ENCODE data around the gene TBL1Y. TPM values are rescaled to one million over a fixed set of nuclear protein-coding genes. Genes with fewer than 3 reads are reported as not detected.

The TBL1Y gene
- polyA plus RNA-seq, 3 donors: 0.22 to 0.62 TPM; not detected in 1

GRCh38 chrY:6966521-6966920 is 56.0 kb downstream of the TBL1Y start:
- no peak overlapping the region for H3K27ac ChIP-seq (ENCODE audit: low read depth, low read length)
- WGBS, 3 donors: 76 to 83% methylated on average over 3 of the region's 3 CpGs; no CpG with 5 or more reads in 1 of the 3 donors

GRCh38 chrY:6967736-6968135 is 57.2 kb downstream of the TBL1Y start:
- 37 to 87% methylated on average over 4 to 5 of the region's 5 CpGs; no CpG with 5 or more reads in 1 of the 3 donors for WGBS, 3 donors
- no peak overlapping the region for H3K27ac ChIP-seq (ENCODE audit: low read depth, low read length)

GRCh38 chrY:6968191-6968590 is 57.7 kb downstream of the TBL1Y start:
- 87 to 100% methylated on average over 1 of the region's 1 CpG; no CpG with 5 or more reads in 1 of the 3 donors for WGBS, 3 donors
- H3K27ac ChIP-seq (ENCODE audit: low read depth, low read length): no peak overlapping the region

GRCh38 chrY:6972271-6972887 is 61.9 kb downstream of the TBL1Y start:
- 35 to 69% methylated on average over 4 of the region's 4 CpGs; no CpG with 5 or more reads in 1 of the 3 donors for WGBS, 3 donors

GRCh38 chrY:6974971-6975370 is 64.5 kb downstream of the TBL1Y start:
- H3K27ac ChIP-seq (ENCODE audit: low read depth, low read length): no peak overlapping the region
- WGBS, 3 donors: 72 to 83% methylated on average over 4 of the region's 4 CpGs; no CpG with 5 or more reads in 1 of the 3 donors

More at GRCh38 chrY:6972271-6972887, 61.9 kb downstream of the TBL1Y start:
- H3K27ac ChIP-seq (ENCODE audit: low read depth, low read length): no peak overlapping the region

- H3K27ac ChIP-seq (ENCODE audit: low read depth, low read length): no peak overlapping the region
- WGBS, 3 donors: 83 to 88% methylated on average over 5 of the region's 5 CpGs; no CpG with 5 or more reads in 1 of the 3 donors
Measured at GRCh38 chrY:6977783-6978182, 67.3 kb downstream of the TBL1Y start.

GRCh38 chrY:6983221-6983620 is 72.7 kb downstream of the TBL1Y start:
- 60 to 94% methylated on average over 3 of the region's 3 CpGs; no CpG with 5 or more reads in 1 of the 3 donors for WGBS, 3 donors
- no peak overlapping the region for H3K27ac ChIP-seq (ENCODE audit: low read depth, low read length)

- 78 to 100% methylated on average over 1 of the region's 1 CpG; no CpG with 5 or more reads in 1 of the 3 donors for WGBS, 3 donors
- no peak overlapping the region for H3K27ac ChIP-seq (ENCODE audit: low read depth, low read length)
Measured at GRCh38 chrY:6987811-6988210, 77.3 kb downstream of the TBL1Y start.

- H3K27ac ChIP-seq (ENCODE audit: low read depth, low read length): no peak overlapping the region
- WGBS, 3 donors: 77 to 88% methylated on average over 3 to 5 of the region's 6 CpGs; no CpG with 5 or more reads in 1 of the 3 donors
Measured at GRCh38 chrY:6989886-6990620, 79.6 kb downstream of the TBL1Y start.

- WGBS, 3 donors: 45 to 68% methylated on average over 3 of the region's 3 CpGs; no CpG with 5 or more reads in 1 of the 3 donors
- no peak overlapping the region for H3K27ac ChIP-seq (ENCODE audit: low read depth, low read length)
Measured at GRCh38 chrY:6992041-6992440, 81.5 kb downstream of the TBL1Y start.

GRCh38 chrY:6995987-6996386 is 85.5 kb downstream of the TBL1Y start:
- H3K27ac ChIP-seq (ENCODE audit: low read depth, low read length): no peak overlapping the region
- WGBS, 3 donors: 34 to 64% methylated on average over 4 of the region's 4 CpGs; no CpG with 5 or more reads in 1 of the 3 donors

- no peak overlapping the region for H3K27ac ChIP-seq (ENCODE audit: low read depth, low read length)
- WGBS, 3 donors: 40 to 53% methylated on average over 1 of the region's 1 CpG; no CpG with 5 or more reads in 1 of the 3 donors
Measured at GRCh38 chrY:6997503-6998066, 87.1 kb downstream of the TBL1Y start.

- 77 to 88% methylated on average over 2 of the region's 2 CpGs; no CpG with 5 or more reads in 1 of the 3 donors for WGBS, 3 donors
- H3K27ac ChIP-seq (ENCODE audit: low read depth, low read length): no peak overlapping the region
Measured at GRCh38 chrY:6999905-7000304, 89.4 kb downstream of the TBL1Y start.

GRCh38 chrY:7002581-7002980 is 92.1 kb downstream of the TBL1Y start:
- no peak overlapping the region for H3K27ac ChIP-seq (ENCODE audit: low read depth, low read length)
- WGBS, 3 donors: 41 to 52% methylated on average over 3 of the region's 3 CpGs; no CpG with 5 or more reads in 1 of the 3 donors

GRCh38 chrY:7007911-7008310 is 97.4 kb downstream of the TBL1Y start:
- no peak overlapping the region for H3K27ac ChIP-seq (ENCODE audit: low read depth, low read length)
- 91 to 100% methylated on average over 1 of the region's 1 CpG; no CpG with 5 or more reads in 1 of the 3 donors for WGBS, 3 donors

GRCh38 chrY:7008578-7009355 is 98.3 kb downstream of the TBL1Y start:
- no peak overlapping the region for H3K27ac ChIP-seq (ENCODE audit: low read depth, low read length)
- WGBS, 3 donors: 58 to 86% methylated on average over 6 of the region's 6 CpGs; no CpG with 5 or more reads in 1 of the 3 donors

- WGBS, 3 donors: 75 to 84% methylated on average over 2 of the region's 2 CpGs; no CpG with 5 or more reads in 1 of the 3 donors
- no peak overlapping the region for H3K27ac ChIP-seq (ENCODE audit: low read depth, low read length)
Measured at GRCh38 chrY:7013051-7013450, 102.6 kb downstream of the TBL1Y start.

- 21 to 76% methylated on average over 3 to 4 of the region's 4 CpGs; no CpG with 5 or more reads in 1 of the 3 donors for WGBS, 3 donors
Measured at GRCh38 chrY:7016521-7016920, 106.0 kb downstream of the TBL1Y start.

More at GRCh38 chrY:7016521-7016920, 106.0 kb downstream of the TBL1Y start:
- no peak overlapping the region for H3K27ac ChIP-seq (ENCODE audit: low read depth, low read length)

All from adipose tissue (tissue), 3 donors.